HG03045 (cell line): ENCODE measurements around the gene BAIAP2.
"Not testable (repeated sequence)": the region's sequence is repeated elsewhere in the genome, so short reads cannot be mapped to it uniquely, and the experiment has no call there.

Experiments used
- ATAC-seq: cut with Tn5 transposase; IDR thresholded peaks from one replicate; pipeline ENCODE4 v1.9.1; 2021; ENCODE audit warnings: mild to moderate bottlenecking, moderate library complexity; ENCODE audit not compliant: unreplicated experiment

Gene BAIAP2

GRCh38 chr17:81154016-81154415 is 119.1 kb downstream of the BAIAP2 start:
- not testable (repeated sequence) for ATAC-seq

GRCh38 chr17:81154961-81155360 is 120.0 kb downstream of the BAIAP2 start:
- ATAC-seq: no peak

- no peak for ATAC-seq
These were observed 122.2 kb downstream of the BAIAP2 start for GRCh38 chr17:81156866-81157805.

DNA sequence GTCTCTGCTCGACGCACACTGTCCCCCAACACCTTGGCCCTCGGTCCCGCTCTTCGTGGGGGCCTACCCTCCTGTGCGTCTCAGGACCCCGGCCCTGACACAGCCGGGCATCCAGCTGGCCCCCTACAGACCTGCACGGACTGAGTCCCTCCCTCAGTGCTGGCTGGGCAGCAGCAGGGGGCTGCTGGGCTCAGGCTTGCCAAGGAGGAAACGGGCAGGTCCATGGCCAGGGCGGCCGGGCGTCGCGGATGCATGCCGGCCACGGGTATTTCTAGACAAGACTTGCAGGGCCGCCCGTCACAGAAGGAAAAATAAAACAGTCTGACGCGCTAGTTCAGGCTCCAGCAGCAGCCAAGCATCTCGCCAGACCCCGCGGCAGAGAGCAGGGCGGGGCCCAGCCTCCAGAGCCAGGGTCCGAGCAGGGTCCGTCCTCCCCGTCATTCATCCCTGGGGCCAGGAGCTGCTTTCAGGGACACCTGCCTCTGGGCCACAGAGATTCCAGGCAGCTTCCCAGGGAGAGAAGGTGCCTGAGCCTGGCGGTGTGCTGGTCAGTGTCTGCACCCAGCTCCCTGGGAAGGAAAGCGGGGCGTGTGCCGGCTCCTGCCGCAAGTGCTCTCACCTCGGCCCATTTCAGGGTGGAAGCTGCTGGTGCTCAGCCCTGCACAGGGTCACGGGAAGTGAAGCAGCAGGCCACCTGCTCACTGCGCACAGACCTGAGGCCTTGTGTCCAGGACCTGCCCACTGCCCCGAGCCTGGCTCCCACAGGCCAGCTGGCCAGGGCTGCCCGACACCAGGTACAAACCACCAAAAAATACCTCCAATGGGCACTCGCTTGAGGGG is 123.1 kb downstream of the BAIAP2 start:
- ATAC-seq: no peak

- ATAC-seq: no peak
These were observed 124.0 kb downstream of the BAIAP2 start for GRCh38 chr17:81158688-81159590.

GRCh38 chr17:81159611-81160265 is 124.8 kb downstream of the BAIAP2 start:
- no peak for ATAC-seq

GRCh38 chr17:81160306-81160705 is 125.4 kb downstream of the BAIAP2 start:
- no peak for ATAC-seq

DNA sequence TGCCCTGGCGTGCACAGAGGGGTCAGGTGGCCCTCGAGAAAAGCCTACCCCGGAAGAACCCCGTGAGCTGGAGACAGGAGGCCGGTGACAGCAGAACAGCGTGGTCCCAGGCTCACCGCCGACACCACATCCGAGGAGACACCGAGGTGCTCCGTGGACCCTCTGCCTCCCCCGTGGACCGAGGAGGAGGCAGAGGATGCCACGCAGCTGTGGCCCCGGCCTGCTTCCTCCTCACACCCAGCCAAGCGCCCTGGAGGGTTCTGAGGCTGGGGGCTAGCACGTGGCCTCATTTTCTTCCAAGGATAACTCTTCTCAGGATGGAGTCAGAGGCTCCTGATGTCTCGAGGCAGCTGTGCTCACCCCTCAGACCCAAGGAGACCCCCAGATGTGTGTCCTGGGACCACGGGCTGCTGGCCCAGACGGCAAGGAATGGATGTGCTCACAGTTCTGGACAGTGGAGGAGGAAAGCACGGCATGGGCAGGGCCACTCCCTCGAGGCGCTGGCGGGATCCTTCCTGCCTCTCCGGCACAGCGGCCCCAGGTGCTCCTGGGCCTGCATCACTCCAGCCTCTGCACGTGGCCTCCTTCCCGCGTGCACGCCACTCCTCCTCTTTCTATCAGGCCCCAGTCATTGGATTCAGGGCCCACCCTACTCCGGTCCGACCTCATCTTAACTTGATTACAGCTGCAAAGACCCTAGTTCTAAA is 125.9 kb downstream of the BAIAP2 start:
- ATAC-seq: no peak

DNA sequence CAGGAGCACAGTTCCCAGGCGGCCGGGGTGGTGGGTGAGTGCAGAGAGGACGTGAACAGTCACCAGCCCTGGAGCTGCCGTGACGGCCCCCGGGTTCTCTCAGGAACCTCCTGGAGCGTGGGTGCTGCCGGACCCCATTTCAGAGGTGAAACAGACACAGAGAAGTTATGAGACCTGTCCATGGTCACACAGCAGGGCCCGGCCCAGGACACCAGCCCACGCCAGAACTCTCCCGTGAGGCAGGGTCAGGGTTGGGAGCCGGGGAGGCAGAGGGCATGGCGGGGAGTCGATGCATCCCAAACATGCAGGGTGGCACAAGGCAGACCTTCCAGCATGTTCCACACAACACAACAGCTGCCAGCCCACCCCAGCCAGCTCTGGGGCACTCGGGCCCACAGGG is 126.6 kb downstream of the BAIAP2 start:
- no peak for ATAC-seq

GRCh38 chr17:81161972-81162371 is 127.0 kb downstream of the BAIAP2 start:
- no peak for ATAC-seq

DNA sequence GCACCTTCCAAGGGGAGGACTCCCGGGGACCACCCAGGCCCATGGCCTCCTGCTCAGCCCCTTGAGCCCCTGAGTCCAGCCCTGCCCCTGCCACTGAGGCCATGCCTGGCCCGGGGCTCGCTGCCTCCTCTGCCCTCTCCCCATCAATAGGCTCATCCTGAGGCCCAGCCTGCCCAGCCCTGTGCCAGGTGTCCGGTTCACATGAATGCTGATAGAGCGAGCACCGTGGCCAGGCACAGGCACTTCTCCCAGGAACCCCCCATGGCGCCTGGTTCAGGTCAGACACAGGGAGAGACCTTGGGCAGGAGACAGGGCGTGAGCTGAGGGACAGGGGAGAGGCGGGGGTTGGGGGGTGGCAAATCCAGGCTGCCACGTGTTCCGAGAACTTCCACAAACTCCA is 127.5 kb downstream of the BAIAP2 start:
- no peak for ATAC-seq

- ATAC-seq: no peak
These were observed 128.2 kb downstream of the BAIAP2 start for GRCh38 chr17:81163051-81163695.

- no peak for ATAC-seq
These were observed 128.9 kb downstream of the BAIAP2 start for GRCh38 chr17:81163703-81164370.

GRCh38 chr17:81164371-81165245 is 129.7 kb downstream of the BAIAP2 start:
- no peak for ATAC-seq

- ATAC-seq: no peak
These were observed 130.5 kb downstream of the BAIAP2 start, which contains the start of gene PVALEF for GRCh38 chr17:81165246-81166032. TSS of gene PVALEF (plus strand) at chr17:81165507. CDS start at chr17:81181227, 15,720 bp downstream.

DNA sequence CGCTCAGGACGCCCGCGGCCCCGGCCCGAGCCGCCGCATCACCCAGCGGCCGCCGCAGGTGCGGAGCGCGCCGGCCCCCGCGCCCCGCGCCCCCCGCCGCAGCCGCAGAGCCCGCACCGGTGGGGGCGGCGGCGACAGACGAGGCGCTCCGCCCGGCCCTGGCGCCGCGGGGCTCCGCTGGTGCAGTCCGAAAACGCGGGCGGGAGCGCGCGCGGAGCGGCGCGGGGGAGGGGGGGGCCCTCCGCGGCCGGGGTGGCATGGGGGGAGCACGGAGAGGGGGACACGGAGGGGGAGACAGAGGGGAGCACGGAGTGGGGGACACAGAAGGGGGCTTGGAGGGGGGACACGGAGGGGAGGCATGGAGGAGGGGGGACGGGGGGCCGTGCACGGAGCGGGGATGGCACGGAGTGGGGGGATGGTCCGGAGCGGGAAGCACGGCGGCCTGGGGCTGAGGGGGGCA is 131.1 kb downstream of the BAIAP2 start, which contains the start of gene AATK:
AATK (minus strand) TSS at position 189 of the 460 bp plus-strand sequence. CDS start 229 bp downstream, outside the sequence.
- no peak for ATAC-seq
